EH (cell line): ENCODE results near the gene PDXDC1.
"Not testable (repeated sequence)": the region's sequence is repeated elsewhere in the genome, so short reads cannot be mapped to it uniquely, and the experiment has no call there.

Experiments
- DNase-seq: peaks from one replicate; pipeline ENCODE4 v3.0.0-alpha.2; 2015; ENCODE audit warnings: low read depth

The PDXDC1 gene

GRCh38 chr16:14974331-14974655 lies 533 bp upstream of the PDXDC1 start:
- DNase-seq: not testable (repeated sequence)

GRCh38 chr16:14975418-14976194 lies 780 bp downstream of the PDXDC1 start:
- peak; percentile 42 for DNase-seq

GRCh38 chr16:14976971-14977736 lies 2.3 kb downstream of the PDXDC1 start:
- DNase-seq: peak; percentile 16

GRCh38 chr16:14978281-14978680 lies 3.5 kb downstream of the PDXDC1 start:
- DNase-seq: not testable (repeated sequence)

GRCh38 chr16:14978908-14979307 lies 4.1 kb downstream of the PDXDC1 start:
- DNase-seq: not testable (repeated sequence)

- not testable (repeated sequence) for DNase-seq
Measured at GRCh38 chr16:14981234-14981633, 6.4 kb downstream of the PDXDC1 start.

GRCh38 chr16:14982521-14982920 lies 7.7 kb downstream of the PDXDC1 start:
- DNase-seq: peak; percentile 19

GRCh38 chr16:14988092-14988491 lies 13.3 kb downstream of the PDXDC1 start:
- DNase-seq: not testable (repeated sequence)

GRCh38 chr16:14988661-14989191 lies 13.9 kb downstream of the PDXDC1 start:
- DNase-seq: not testable (repeated sequence)

- DNase-seq: not testable (repeated sequence)
Measured at GRCh38 chr16:14989291-14990281, 14.8 kb downstream of the PDXDC1 start.

- not testable (repeated sequence) for DNase-seq
Measured at GRCh38 chr16:14993277-14994151, 18.7 kb downstream of the PDXDC1 start.

- peak; percentile 60 for DNase-seq
Measured at GRCh38 chr16:14996702-14997101, 21.9 kb downstream of the PDXDC1 start.

- not testable (repeated sequence) for DNase-seq
Measured at GRCh38 chr16:14998300-14998699, 23.5 kb downstream of the PDXDC1 start.

GRCh38 chr16:14999845-15000244 lies 25.0 kb downstream of the PDXDC1 start:
- not testable (repeated sequence) for DNase-seq

- not testable (repeated sequence) for DNase-seq
Measured at GRCh38 chr16:15002448-15002847, 27.6 kb downstream of the PDXDC1 start.

GRCh38 chr16:15005357-15006132 lies 30.7 kb downstream of the PDXDC1 start:
- not testable (repeated sequence) for DNase-seq

GRCh38 chr16:15008647-15009046 lies 33.8 kb downstream of the PDXDC1 start:
- not testable (repeated sequence) for DNase-seq

GRCh38 chr16:15012941-15013340 lies 38.1 kb downstream of the PDXDC1 start:
- not testable (repeated sequence) for DNase-seq

GRCh38 chr16:15015671-15016070 lies 40.8 kb downstream of the PDXDC1 start:
- not testable (repeated sequence) for DNase-seq

- DNase-seq: peak; percentile 46
Measured at GRCh38 chr16:15016354-15016753, 41.5 kb downstream of the PDXDC1 start.
